Measurements from ENCODE around the gene RPS27A.
"Not testable (repeated sequence)": the region's sequence is repeated elsewhere in the genome, so short reads cannot be mapped to it uniquely, and the experiment has no call there.

The RPS27A gene

DNA sequence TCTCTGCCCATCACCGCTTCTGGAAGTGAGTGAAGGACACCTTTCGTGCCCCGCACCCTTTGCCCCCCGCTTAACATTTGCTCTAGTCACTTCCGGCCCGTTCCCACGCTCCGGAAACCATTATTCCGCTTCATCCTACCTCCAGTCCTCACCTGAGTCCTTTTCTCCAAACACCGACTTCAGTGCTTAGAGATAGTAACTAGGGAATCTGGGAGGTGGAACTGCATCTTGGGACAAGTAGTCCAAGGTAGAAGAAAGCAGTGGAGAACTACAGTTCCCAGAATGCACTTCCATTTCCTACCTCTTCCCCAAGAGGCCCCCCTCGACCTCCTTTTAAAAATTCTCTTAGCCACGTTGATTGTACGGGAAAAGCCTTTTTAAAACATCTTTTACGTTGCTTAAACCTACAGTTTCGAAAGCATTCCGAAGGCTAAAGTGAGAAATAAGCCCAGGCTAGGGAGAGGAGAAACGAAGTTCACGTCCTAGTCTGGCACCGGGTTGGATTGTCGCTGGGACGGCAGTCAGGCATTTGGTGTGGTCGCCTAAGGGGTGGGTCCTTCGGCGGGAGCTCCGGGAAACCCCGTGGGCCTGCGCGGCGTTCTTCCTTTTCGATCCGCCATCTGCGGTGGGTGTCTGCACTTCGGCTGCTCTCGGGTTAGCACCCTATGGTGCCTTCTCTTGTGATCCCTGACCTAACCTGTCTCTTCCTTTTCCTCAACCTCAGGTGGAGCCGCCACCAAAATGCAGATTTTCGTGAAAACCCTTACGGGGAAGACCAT is at the start of gene RPS27A, which contains the start of gene CLHC1:
RPS27A (plus strand) TSS at position 605 of the 779 bp plus-strand sequence; CDS start at position 742, 137 bp downstream.
CLHC1 (minus strand) TSS at position 210 of the 779 bp plus-strand sequence. CDS start 9,882 bp downstream, outside the sequence.
- H3K4me3 Mint-ChIP-seq: peak within 1 kb of the TSS; percentile 98
- DNase-seq: peak; percentile 97
- TF ChIP-seq, protein P1, sequence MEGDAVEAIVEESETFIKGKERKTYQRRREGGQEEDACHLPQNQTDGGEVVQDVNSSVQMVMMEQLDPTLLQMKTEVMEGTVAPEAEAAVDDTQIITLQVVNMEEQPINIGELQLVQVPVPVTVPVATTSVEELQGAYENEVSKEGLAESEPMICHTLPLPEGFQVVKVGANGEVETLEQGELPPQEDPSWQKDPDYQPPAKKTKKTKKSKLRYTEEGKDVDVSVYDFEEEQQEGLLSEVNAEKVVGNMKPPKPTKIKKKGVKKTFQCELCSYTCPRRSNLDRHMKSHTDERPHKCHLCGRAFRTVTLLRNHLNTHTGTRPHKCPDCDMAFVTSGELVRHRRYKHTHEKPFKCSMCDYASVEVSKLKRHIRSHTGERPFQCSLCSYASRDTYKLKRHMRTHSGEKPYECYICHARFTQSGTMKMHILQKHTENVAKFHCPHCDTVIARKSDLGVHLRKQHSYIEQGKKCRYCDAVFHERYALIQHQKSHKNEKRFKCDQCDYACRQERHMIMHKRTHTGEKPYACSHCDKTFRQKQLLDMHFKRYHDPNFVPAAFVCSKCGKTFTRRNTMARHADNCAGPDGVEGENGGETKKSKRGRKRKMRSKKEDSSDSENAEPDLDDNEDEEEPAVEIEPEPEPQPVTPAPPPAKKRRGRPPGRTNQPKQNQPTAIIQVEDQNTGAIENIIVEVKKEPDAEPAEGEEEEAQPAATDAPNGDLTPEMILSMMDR (IDR thresholded peaks at IDR 0.05): no peak
- H3K9me3 Mint-ChIP-seq: no peaks in the 10 kb centered on the region
- peak within 1 kb of the TSS; percentile 100 for H3K27ac Mint-ChIP-seq
- peaks cover 55% of the 10 kb centered on the region for H3K4me1 Mint-ChIP-seq
- H3K27me3 Mint-ChIP-seq (ENCODE audit: low read depth, poor library complexity): no peaks in the 10 kb centered on the region
- peaks cover 38% of the 10 kb centered on the region for H3K36me3 Mint-ChIP-seq (ENCODE audit: low read depth)

GRCh38 chr2:55186837-55187236 is 45.7 kb upstream of the RPS27A start:
- H3K36me3 Mint-ChIP-seq (ENCODE audit: low read depth): peaks cover 36% of the 10 kb centered on the region
- not testable (repeated sequence) for H3K4me3 Mint-ChIP-seq; DNase-seq; H3K4me1 Mint-ChIP-seq; H3K27ac Mint-ChIP-seq; H3K27me3 Mint-ChIP-seq (ENCODE audit: low read depth, poor library complexity); H3K9me3 Mint-ChIP-seq

GRCh38 chr2:55191888-55192287 is 40.6 kb upstream of the RPS27A start:
- H3K9me3 Mint-ChIP-seq: peaks cover 17% of the 10 kb centered on the region
- DNase-seq; H3K4me1 Mint-ChIP-seq; H3K27me3 Mint-ChIP-seq (ENCODE audit: low read depth, poor library complexity); H3K4me3 Mint-ChIP-seq; H3K27ac Mint-ChIP-seq: not testable (repeated sequence)
- H3K36me3 Mint-ChIP-seq (ENCODE audit: low read depth): peaks cover 81% of the 10 kb centered on the region

GRCh38 chr2:55196526-55196925 is 36.0 kb upstream of the RPS27A start:
- Mint-ChIP-seq H3K27ac (no peak overlapping the region), H3K4me1 (no peaks in the 10 kb centered on the region), H3K9me3 (peaks cover 25% of the 10 kb centered on the region), H3K4me3 (no peak overlapping the region), H3K27me3 (ENCODE audit: low read depth, poor library complexity) (no peaks in the 10 kb centered on the region), H3K36me3 (ENCODE audit: low read depth) (peaks cover 93% of the 10 kb centered on the region)
- TF ChIP-seq, protein P1 (IDR thresholded peaks at IDR 0.05): no peak
- no peak for DNase-seq

- no peak overlapping the region for H3K4me3 Mint-ChIP-seq
- DNase-seq: no peak
- H3K27ac Mint-ChIP-seq: no peak overlapping the region
- no peaks in the 10 kb centered on the region for H3K27me3 Mint-ChIP-seq (ENCODE audit: low read depth, poor library complexity)
- H3K36me3 Mint-ChIP-seq (ENCODE audit: low read depth): peaks cover 91% of the 10 kb centered on the region
- no peaks in the 10 kb centered on the region for H3K4me1 Mint-ChIP-seq
- H3K9me3 Mint-ChIP-seq: peaks cover 51% of the 10 kb centered on the region
- TF ChIP-seq, protein P1 (IDR thresholded peaks at IDR 0.05): no peak
Measured at GRCh38 chr2:55200416-55200815, 32.1 kb upstream of the RPS27A start.

GRCh38 chr2:55204536-55204935 is 28.0 kb upstream of the RPS27A start:
- Mint-ChIP-seq H3K4me1 (no peaks in the 10 kb centered on the region), H3K4me3 (no peak overlapping the region), H3K27me3 (ENCODE audit: low read depth, poor library complexity) (no peaks in the 10 kb centered on the region), H3K9me3 (peaks cover 51% of the 10 kb centered on the region), H3K27ac (no peak overlapping the region), H3K36me3 (ENCODE audit: low read depth) (peaks cover 77% of the 10 kb centered on the region)
- TF ChIP-seq, protein P1 (IDR thresholded peaks at IDR 0.05): no peak
- no peak for DNase-seq

- Mint-ChIP-seq H3K9me3 (peaks cover 51% of the 10 kb centered on the region), H3K27ac (no peak overlapping the region), H3K4me3 (no peak overlapping the region), H3K4me1 (no peaks in the 10 kb centered on the region), H3K27me3 (ENCODE audit: low read depth, poor library complexity) (no peaks in the 10 kb centered on the region), H3K36me3 (ENCODE audit: low read depth) (peaks cover 75% of the 10 kb centered on the region)
- TF ChIP-seq, protein P1 (IDR thresholded peaks at IDR 0.05): no peak
- no peak for DNase-seq
Measured at GRCh38 chr2:55204950-55205349, 27.5 kb upstream of the RPS27A start.

Data from nephron progenitor cell (in vitro differentiated cells).